Measurements from ENCODE around the gene RAB44. TPM values are rescaled to one million over a fixed set of nuclear protein-coding genes. Genes with fewer than 3 reads are reported as not detected.

The RAB44 gene
- total RNA-seq, 1 experiment from 2014 or later, result not detected

- H3K9me3 ChIP-seq (ENCODE audit: control insufficient read depth, low read depth, low read length), result no peaks in the 10 kb centered on the region
- no peak for DNase-seq
- peaks cover 0 to 9% of the 10 kb centered on the region in 2 experiments; a peak in 3 of 4 replicates for H3K4me1 Mint-ChIP-seq
Measured at GRCh38 chr6:36737043-36737785, 39.6 kb downstream of the RAB44 start.

More at GRCh38 chr6:36737043-36737785, 39.6 kb downstream of the RAB44 start:
- no peak overlapping the region for H2AFZ ChIP-seq (ENCODE audit: low read length)
- no peak overlapping the region for H4K8ac ChIP-seq (replicated peaks; ENCODE audit: insufficient read length, low read depth, low read length)
- H3K36me3 Mint-ChIP-seq (ENCODE audit: insufficient read depth in 1 of 3, low read depth in 3 of 3), result no peaks in the 10 kb centered on the region
- H3K27me3 ChIP-seq (ENCODE audit: insufficient read depth, low read length), result no peaks in the 10 kb centered on the region
- no peak overlapping the region for H3K27ac Mint-ChIP-seq
- H3K9me3 Mint-ChIP-seq, result no peaks in the 10 kb centered on the region
- no peaks in the 10 kb centered on the region for H4K20me1 ChIP-seq (ENCODE audit: control insufficient read depth, insufficient read depth, insufficient read length)
- no peak overlapping the region for H3T11ph ChIP-seq (ENCODE audit: low read length)
- H3K4me1 ChIP-seq (ENCODE audit: insufficient read depth, low read length), result no peaks in the 10 kb centered on the region
- no peak overlapping the region for H3K23ac ChIP-seq (ENCODE audit: insufficient read length, low read depth, low read length)
- no peak overlapping the region for H3K14ac ChIP-seq (ENCODE audit: insufficient read depth, low read length)
- no CpG with 5 or more reads among the region's 14 CpGs for WGBS (ENCODE audit: extremely low coverage, insufficient read length, low lambda C conversion rate)
- no peak overlapping the region for H2BK5ac ChIP-seq (ENCODE audit: insufficient read length, low read length)
- H4K91ac ChIP-seq (ENCODE audit: insufficient read length, low read depth, low read length), result no peak overlapping the region
- no peak overlapping the region for H3K27ac ChIP-seq (ENCODE audit: insufficient read length, low read depth, low read length)
- H2BK20ac ChIP-seq (ENCODE audit: low read depth, low read length, poor library complexity, severe bottlenecking), result no peak overlapping the region
- H3K79me1 ChIP-seq (ENCODE audit: insufficient read depth, low read depth, low read length, poor library complexity, severe bottlenecking), result no peaks in the 10 kb centered on the region
- no peak overlapping the region for H3K4me2 ChIP-seq (ENCODE audit: insufficient read depth, insufficient read length, low read length)
- no peak overlapping the region for H2BK120ac ChIP-seq (ENCODE audit: low read depth, low read length, poor library complexity, severe bottlenecking)
- no peaks in the 10 kb centered on the region; the same call in 1 of the 2 replicates for H3K27me3 Mint-ChIP-seq (ENCODE audit: low read depth)
- no peak overlapping the region for H2BK12ac ChIP-seq (ENCODE audit: insufficient read length, low read depth, low read length)
- H3K23me2 ChIP-seq (ENCODE audit: insufficient read length, low read depth, low read length, poor library complexity, severe bottlenecking), result no peaks in the 10 kb centered on the region
- H4K5ac ChIP-seq (ENCODE audit: insufficient read length, low read depth, low read length), result no peak overlapping the region
- no peak overlapping the region for H3K9ac ChIP-seq (ENCODE audit: extremely low read depth, insufficient read length, low read length)
- TF ChIP-seq, protein P1, sequence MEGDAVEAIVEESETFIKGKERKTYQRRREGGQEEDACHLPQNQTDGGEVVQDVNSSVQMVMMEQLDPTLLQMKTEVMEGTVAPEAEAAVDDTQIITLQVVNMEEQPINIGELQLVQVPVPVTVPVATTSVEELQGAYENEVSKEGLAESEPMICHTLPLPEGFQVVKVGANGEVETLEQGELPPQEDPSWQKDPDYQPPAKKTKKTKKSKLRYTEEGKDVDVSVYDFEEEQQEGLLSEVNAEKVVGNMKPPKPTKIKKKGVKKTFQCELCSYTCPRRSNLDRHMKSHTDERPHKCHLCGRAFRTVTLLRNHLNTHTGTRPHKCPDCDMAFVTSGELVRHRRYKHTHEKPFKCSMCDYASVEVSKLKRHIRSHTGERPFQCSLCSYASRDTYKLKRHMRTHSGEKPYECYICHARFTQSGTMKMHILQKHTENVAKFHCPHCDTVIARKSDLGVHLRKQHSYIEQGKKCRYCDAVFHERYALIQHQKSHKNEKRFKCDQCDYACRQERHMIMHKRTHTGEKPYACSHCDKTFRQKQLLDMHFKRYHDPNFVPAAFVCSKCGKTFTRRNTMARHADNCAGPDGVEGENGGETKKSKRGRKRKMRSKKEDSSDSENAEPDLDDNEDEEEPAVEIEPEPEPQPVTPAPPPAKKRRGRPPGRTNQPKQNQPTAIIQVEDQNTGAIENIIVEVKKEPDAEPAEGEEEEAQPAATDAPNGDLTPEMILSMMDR (conservative IDR thresholded peaks at IDR 0.05), result no peak
- H3K18ac ChIP-seq (ENCODE audit: insufficient read length, low read depth, low read length), result no peak overlapping the region
- H3K4ac ChIP-seq (ENCODE audit: low read depth, low read length), result no peak overlapping the region
- no peak overlapping the region for H2BK15ac ChIP-seq (ENCODE audit: low read depth, low read length)
- H3K4me3 Mint-ChIP-seq, result no peak overlapping the region
- no peak overlapping the region for H3K56ac ChIP-seq (ENCODE audit: insufficient read length, low read depth, low read length)
- H2AK5ac ChIP-seq (ENCODE audit: insufficient read length, low read length), result no peak overlapping the region
- H3K79me2 ChIP-seq (ENCODE audit: insufficient read depth, low read length), result no peaks in the 10 kb centered on the region
